Measurements from ENCODE around the gene STUB1.
"Not testable (repeated sequence)": the region's sequence is repeated elsewhere in the genome, so short reads cannot be mapped to it uniquely, and the experiment has no call there.

Gene STUB1

GRCh38 chr16:710500-711075 is 30.4 kb downstream of the STUB1 start:
- DNase-seq (ENCODE audit: extremely low read depth in 1 of 2, low read depth in 1 of 2), result no peak

DNA sequence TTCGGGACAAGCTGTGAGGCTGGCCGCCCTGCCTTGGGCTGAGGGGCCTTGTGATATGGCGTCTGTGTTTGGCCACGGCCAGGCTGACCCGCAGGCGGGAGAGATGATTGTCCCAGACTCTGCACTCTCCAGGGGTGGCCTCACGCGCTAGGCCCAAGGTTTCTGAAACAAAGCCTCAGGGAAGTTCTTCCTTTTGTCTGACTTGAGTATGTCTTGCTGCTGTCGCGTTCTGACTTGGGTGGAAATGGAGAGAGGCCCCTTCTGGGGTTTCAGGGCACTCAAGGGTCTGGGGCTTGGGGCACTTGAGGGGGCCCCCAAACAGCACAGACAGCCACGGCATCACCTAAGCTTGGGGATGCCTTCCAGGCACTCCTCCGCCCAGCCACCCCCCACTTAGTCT is 30.9 kb downstream of the STUB1 start:
- DNase-seq (ENCODE audit: extremely low read depth in 1 of 2, low read depth in 1 of 2), result no peak

GRCh38 chr16:711548-712320 is 31.5 kb downstream of the STUB1 start:
- DNase-seq (ENCODE audit: extremely low read depth in 1 of 2, low read depth in 1 of 2), result no peak

GRCh38 chr16:712740-713250 is 32.6 kb downstream of the STUB1 start:
- DNase-seq (ENCODE audit: extremely low read depth in 1 of 2, low read depth in 1 of 2), result not testable (repeated sequence)

- DNase-seq (ENCODE audit: extremely low read depth in 1 of 2, low read depth in 1 of 2), result no peak
Measured at GRCh38 chr16:714079-714478, 33.9 kb downstream of the STUB1 start.

GRCh38 chr16:714558-715476 is 34.6 kb downstream of the STUB1 start, which contains the start of gene METRN:
Gene METRN (plus strand): TSS chr16:715118. CDS start chr16:715290, 172 bp downstream.
- DNase-seq (ENCODE audit: extremely low read depth in 1 of 2, low read depth in 1 of 2), result peak; percentile 83 to 84

DNA sequence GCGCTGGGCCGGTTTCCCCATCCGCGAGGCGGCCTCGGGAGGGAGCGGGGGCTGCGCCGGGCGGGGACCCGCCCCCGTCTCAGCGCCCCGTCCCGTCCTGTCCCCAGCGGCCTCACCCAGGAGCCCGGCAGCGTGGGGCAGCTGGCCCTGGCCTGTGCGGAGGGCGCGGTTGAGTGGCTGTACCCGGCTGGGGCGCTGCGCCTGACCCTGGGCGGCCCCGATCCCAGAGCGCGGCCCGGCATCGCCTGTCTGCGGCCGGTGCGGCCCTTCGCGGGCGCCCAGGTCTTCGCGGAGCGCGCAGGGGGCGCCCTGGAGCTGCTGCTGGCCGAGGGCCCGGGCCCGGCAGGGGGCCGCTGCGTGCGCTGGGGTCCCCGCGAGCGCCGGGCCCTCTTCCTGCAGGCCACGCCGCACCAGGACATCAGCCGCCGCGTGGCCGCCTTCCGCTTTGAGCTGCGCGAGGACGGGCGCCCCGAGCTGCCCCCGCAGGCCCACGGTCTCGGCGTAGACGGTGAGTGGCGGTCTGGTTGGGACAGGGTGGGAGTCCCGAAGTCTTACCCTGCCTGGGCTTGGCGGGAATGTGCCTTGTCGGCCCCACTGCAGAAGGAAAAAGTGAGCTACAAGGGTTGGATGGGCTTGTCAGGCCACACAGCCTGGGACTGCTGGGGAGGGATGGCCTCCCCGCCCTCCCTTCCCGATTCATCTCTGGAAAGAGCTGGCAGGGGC is 35.4 kb downstream of the STUB1 start:
- no peak for DNase-seq (ENCODE audit: extremely low read depth in 1 of 2, low read depth in 1 of 2)

DNA sequence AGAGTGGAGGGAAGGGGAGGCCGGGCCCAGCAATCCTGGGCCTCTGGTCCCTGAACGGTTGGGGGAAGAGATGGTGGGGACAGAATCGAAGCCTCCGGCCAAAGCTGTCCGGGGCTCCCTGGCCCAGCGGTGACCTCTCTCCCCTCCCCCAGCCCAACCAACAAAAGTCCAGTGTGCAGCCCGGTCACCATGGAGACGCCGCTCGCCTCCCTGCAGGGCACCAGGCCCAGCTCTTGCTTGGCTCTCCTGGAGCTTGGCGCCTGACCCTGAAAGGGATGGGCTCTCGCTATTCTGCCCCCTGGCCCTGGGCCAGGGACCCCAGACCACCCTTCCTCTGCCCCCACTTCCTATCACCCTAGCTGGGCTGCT is 36.0 kb downstream of the STUB1 start:
- no peak for DNase-seq (ENCODE audit: extremely low read depth in 1 of 2, low read depth in 1 of 2)

- no peak for DNase-seq (ENCODE audit: extremely low read depth in 1 of 2, low read depth in 1 of 2)
Measured at GRCh38 chr16:716768-717325, 36.6 kb downstream of the STUB1 start.

DNA sequence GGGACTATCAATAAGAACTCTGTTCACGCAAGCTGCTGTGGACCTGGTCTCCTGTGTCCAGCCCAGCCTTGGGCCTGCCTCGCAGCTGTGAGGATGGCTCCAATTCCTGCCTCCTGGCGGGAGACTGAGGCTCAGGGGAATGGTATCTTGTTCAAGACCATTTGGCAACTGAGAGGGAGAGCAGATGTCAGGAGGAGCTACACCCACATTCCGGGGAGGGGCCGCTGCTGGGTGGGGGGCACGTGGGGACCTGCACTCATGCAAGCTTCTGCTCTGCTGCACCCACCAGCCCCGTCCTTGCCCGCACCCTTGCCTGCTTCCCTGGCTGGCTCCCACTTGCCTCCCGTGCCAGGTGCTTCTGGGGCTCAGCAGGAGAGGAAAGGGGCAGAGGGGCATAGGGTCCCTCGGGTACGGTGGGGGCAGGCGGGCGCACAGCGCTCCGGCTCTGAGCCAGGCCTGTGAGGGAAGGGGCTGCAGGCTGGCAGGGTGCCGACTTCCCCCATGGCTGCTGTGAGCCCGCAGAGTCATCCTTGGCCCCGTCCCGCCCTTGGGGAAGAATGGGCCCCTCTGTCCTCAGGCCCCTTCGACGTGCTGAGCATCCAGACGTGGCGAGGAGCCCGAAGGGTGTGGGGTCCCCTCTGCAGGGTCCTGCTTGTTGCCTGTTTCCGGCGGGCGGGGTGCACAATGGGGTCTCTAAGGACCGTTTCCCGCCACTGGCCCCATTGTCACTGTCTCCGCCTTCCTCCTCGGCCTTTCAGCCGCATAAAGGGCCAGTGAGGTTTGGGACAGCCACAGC is 37.4 kb downstream of the STUB1 start:
- DNase-seq (ENCODE audit: extremely low read depth in 1 of 2, low read depth in 1 of 2), result no peak

DNA sequence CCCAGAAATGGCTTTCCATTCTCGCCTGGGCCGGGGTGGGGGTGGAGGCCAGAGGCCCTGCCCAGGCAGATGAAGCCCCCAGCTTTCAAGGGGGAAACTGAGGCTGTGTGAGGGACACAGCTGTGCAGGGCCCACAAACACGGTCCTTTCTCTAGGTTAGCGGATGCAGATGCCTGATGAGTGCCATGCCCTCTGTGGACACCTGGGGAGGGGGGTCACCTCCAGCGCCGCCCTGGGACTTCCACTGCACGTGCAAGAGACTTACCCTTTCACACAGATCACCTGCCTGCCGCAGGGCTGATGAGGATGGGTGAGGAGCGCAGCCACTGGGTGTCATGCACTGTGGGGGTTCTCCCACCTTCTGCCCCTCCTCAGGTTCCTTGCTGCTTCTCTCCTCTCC is 38.2 kb downstream of the STUB1 start:
- DNase-seq (ENCODE audit: extremely low read depth in 1 of 2, low read depth in 1 of 2), result no peak

GRCh38 chr16:718922-719321 is 38.7 kb downstream of the STUB1 start:
- no peak for DNase-seq (ENCODE audit: extremely low read depth in 1 of 2, low read depth in 1 of 2)

DNA sequence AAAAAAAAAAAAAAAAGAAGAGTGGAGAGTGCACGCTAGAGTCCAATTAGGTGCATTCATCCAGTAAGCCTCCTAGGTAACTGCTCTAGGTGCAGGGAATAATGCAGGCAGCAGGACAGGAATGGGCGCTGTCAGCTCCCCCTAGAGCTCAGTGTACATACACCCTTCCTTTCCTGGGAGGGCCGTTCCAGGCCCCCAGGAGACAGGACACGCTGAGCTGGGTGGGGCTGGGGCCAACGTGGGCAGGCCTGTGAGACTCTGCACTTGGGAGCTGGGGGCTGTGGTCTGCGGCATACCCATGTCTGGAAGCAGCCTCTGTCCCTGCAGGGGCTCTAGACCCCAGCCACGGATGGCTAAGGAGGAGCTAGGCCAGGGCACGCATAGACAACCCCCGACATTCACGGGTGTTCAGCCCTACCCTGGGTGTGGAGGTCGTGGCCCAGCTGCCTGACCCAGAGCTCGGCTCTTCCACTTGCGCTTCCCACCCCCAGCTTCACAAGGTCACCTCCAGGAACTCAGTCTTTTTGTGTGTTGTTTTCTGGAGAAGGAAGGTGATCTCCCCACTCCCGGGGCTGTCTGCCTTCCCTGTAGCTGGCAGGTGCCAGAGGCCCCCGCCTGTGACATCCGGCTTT is 39.7 kb downstream of the STUB1 start:
- no peak for DNase-seq (ENCODE audit: extremely low read depth in 1 of 2, low read depth in 1 of 2)

GRCh38 chr16:720447-720989 is 40.3 kb downstream of the STUB1 start:
- no peak for DNase-seq (ENCODE audit: extremely low read depth in 1 of 2, low read depth in 1 of 2)

GRCh38 chr16:720990-721764 is 41.0 kb downstream of the STUB1 start, which contains the start of gene ANTKMT:
Gene ANTKMT (plus strand): TSS chr16:721146. CDS start chr16:721275, 129 bp downstream.
- DNase-seq (ENCODE audit: extremely low read depth in 1 of 2, low read depth in 1 of 2), result peak; percentile 74 to 76

DNA sequence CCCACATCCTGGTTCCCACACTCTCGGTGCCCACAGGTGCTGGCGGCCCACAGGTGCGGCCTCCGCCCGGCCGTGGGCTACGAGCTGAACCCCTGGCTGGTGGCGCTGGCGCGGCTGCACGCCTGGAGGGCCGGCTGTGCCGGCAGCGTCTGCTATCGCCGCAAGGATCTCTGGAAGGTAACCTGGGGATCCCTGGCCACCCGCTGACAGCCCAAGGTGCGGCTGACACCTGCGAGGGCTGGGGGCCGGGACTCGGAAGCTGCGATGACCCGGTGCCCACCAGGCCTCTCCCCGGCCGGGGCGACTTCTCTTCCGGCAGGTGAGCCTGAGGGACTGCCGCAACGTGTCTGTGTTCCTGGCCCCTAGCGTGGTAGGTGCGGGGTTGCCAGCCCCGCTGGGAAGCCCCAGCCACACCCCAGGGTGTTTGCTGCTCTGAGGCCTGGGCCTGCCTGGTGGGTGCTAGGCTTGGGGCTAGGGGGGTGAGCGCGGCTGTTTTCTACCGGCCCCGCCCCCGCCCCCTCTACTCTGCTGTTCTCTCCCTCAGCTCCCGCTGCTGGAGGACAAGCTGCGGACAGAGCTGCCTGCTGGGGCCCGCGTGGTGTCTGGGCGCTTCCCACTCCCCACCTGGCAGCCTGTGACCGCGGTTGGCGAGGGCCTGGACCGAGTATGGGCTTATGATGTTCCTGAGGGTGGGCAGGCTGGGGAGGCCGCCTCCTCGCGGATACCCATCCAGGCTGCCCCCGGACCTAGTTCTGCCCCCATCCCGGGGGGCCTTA is 41.7 kb downstream of the STUB1 start:
- DNase-seq (ENCODE audit: extremely low read depth in 1 of 2, low read depth in 1 of 2), result no peak
